Esophagus muscularis mucosa (tissue), 4 donors: ENCODE results near the gene YTHDC2. TPM values are rescaled to one million over a fixed set of nuclear protein-coding genes. Genes with fewer than 3 reads are reported as not detected.

Source experiments
- DNase-seq: peaks from one replicate; pipeline ENCODE4 v3.0.0-alpha.2; 2017; ENCODE audit errors: extremely low spot score
- H3K27ac ChIP-seq, 4 donors: fragments of 200-600 bp; sonication (generic); replicated peaks in 1 of 4; 1 replicate in 3 of 4; 2 replicates in 1 of 4; pipeline ENCODE4 v1.5.1; 2016 to 2019; ENCODE audit warnings: mild to moderate bottlenecking in 1 of 4
- H3K27me3 ChIP-seq, 4 donors: fragments of 200-600 bp; sonication (generic); one replicate each; pipeline versions ENCODE4 v1.5.1 to v1.6.0; 2016 to 2019
- H3K36me3 ChIP-seq, 4 donors: fragments of 200-600 bp; sonication (generic); one replicate each; pipeline ENCODE4 v1.5.1; 2016 to 2019
- H3K4me1 ChIP-seq, 4 donors: fragments of 200-600 bp; sonication (generic); one replicate each; pipeline ENCODE4 v1.5.1; 2016 to 2019
- H3K4me3 ChIP-seq, 4 donors: fragments of 200-600 bp; sonication (generic); 1 replicate in 2 of 4; 2 replicates in 2 of 4; pipeline ENCODE4 v1.5.1; 2016 to 2019; ENCODE audit warnings: mild to moderate bottlenecking in 4 of 4, moderate library complexity in 1 of 4
- H3K9me3 ChIP-seq, 4 donors: fragments of 200-600 bp; sonication (generic); 1 replicate in 3 of 4; 2 replicates in 1 of 4; pipeline ENCODE4 v1.5.1; 2016 to 2019
- CTCF ChIP-seq, 3 experiments: fragments of 200-600 bp in 2 of 3; fragments of 450-650 bp in 1 of 3; sonication (generic) in 2 of 3; IDR thresholded peaks; one replicate each; pipeline ENCODE4 v1.5.1; 2017 to 2019; ENCODE audit warnings: antibody characterized with exemption in 3 of 3, mild to moderate bottlenecking in 2 of 3, moderate library complexity in 1 of 3
- EP300 ChIP-seq: sonication (generic); formaldehyde crosslinking; IDR thresholded peaks from one replicate; pipeline ENCODE4 v1.6.1; 2017; ENCODE audit warnings: antibody characterized with exemption
- POLR2A ChIP-seq: fragments of 450-650 bp; IDR thresholded peaks from one replicate; pipeline ENCODE4 v1.6.1; 2017; ENCODE audit warnings: antibody characterized with exemption, moderate library complexity, mild to moderate bottlenecking, low read depth
- POLR2AphosphoS5 ChIP-seq, 2 donors: sonication (generic); formaldehyde crosslinking; IDR thresholded peaks; one replicate each; pipeline ENCODE4 v1.6.1; 2017; ENCODE audit warnings: antibody characterized with exemption in 2 of 2
- WGBS: methylation state at CpG from one replicate; pipeline ENCODE4 v1.1.5; 2018; 5-methylcytosine and 5-hydroxymethylcytosine counted together
- intact Hi-C: fragments of 100-400 bp; cut with DNase I; formaldehyde crosslinking; loops from one replicate; pipeline ENCODE4 v1.15.1; 2023
- total RNA-seq, 4 donors: library from RNA; depleted of rRNA; stranded (reverse); fragments of >200 nt; gene quantifications; one replicate each; pipeline versions ENCODE4 v1.1.0 to v1.2.1, GENCODE V29; 2016

YTHDC2 gene
- total RNA-seq, 4 donors from 2014 or later = 9.3 to 32.0 (median 15.8) TPM

- Histone ChIP-seq H3K4me3 (no peak overlapping the region), H3K27me3 (peaks cover 0 to 9% (median 0%) of the 10 kb centered on the region in 4 donors), H3K36me3 (no peaks in the 10 kb centered on the region), H3K4me1 (peaks cover 6 to 10% (median 8%) of the 10 kb centered on the region in 4 donors), H3K27ac (no peak overlapping the region), H3K9me3 (peaks cover 0 to 10% (median 7%) of the 10 kb centered on the region in 4 donors)
- 94% methylated on average over 1 of the region's 1 CpG for WGBS
- no peak for DNase-seq
- intact Hi-C loops = no loop called here
- no peak for TF ChIP-seq EP300
- no peak for TF ChIP-seq CTCF (IDR thresholded peaks at IDR 0.05)
- no peak for TF ChIP-seq POLR2A
- no peak for TF ChIP-seq POLR2AphosphoS5 (IDR thresholded peaks at IDR 0.05)
Measured at GRCh38 chr5:113493446-113493845, 20.0 kb upstream of the YTHDC2 start.

GRCh38 chr5:113495422-113495841, 18.1 kb upstream of the YTHDC2 start:
- peaks cover 0 to 7% (median 0%) of the 10 kb centered on the region in 4 donors for H3K27me3 ChIP-seq
- no peak overlapping the region for H3K27ac ChIP-seq
- peaks cover 0 to 7% (median 3%) of the 10 kb centered on the region in 4 donors for H3K9me3 ChIP-seq
- no peaks in the 10 kb centered on the region for H3K4me1 ChIP-seq
- intact Hi-C loops = no loop called here
- H3K4me3 ChIP-seq = no peak overlapping the region
- no peaks in the 10 kb centered on the region for H3K36me3 ChIP-seq
- TF ChIP-seq EP300 (no peak), POLR2A (no peak), CTCF (IDR thresholded peaks at IDR 0.05) (no peak), POLR2AphosphoS5 (IDR thresholded peaks at IDR 0.05) (no peak)
- no peak for DNase-seq
- 75% methylated on average over 1 of the region's 1 CpG for WGBS

GRCh38 chr5:113502073-113502472, 11.4 kb upstream of the YTHDC2 start:
- no peak for TF ChIP-seq POLR2AphosphoS5 (IDR thresholded peaks at IDR 0.05)
- TF ChIP-seq CTCF (IDR thresholded peaks at IDR 0.05) = no peak
- no peak for TF ChIP-seq POLR2A
- TF ChIP-seq EP300 = no peak
- Histone ChIP-seq H3K36me3 (no peaks in the 10 kb centered on the region), H3K4me1 (no peaks in the 10 kb centered on the region), H3K27ac (no peak overlapping the region), H3K27me3 (peaks cover 0 to 9% (median 0%) of the 10 kb centered on the region in 4 donors), H3K9me3 (no peaks in the 10 kb centered on the region), H3K4me3 (no peak overlapping the region)
- intact Hi-C loops = no loop called here
- WGBS = 100% methylated on average over 2 of the region's 3 CpGs
- no peak for DNase-seq

GRCh38 chr5:113503146-113503545, 10.3 kb upstream of the YTHDC2 start:
- H3K27ac ChIP-seq = no peak overlapping the region
- no peak for DNase-seq
- TF ChIP-seq CTCF (IDR thresholded peaks at IDR 0.05) (no peak), POLR2A (no peak), POLR2AphosphoS5 (IDR thresholded peaks at IDR 0.05) (no peak), EP300 (no peak)
- 80% methylated on average over 1 of the region's 1 CpG for WGBS
- intact Hi-C loops = no loop called here
- no peaks in the 10 kb centered on the region for H3K36me3 ChIP-seq
- no peak overlapping the region for H3K4me3 ChIP-seq
- H3K4me1 ChIP-seq = no peaks in the 10 kb centered on the region
- H3K9me3 ChIP-seq = no peaks in the 10 kb centered on the region
- peaks cover 0 to 10% (median 0%) of the 10 kb centered on the region in 4 donors for H3K27me3 ChIP-seq

- TF ChIP-seq EP300 (no peak), POLR2AphosphoS5 (IDR thresholded peaks at IDR 0.05) (no peak), POLR2A (no peak), CTCF (IDR thresholded peaks at IDR 0.05) (no peak)
- Histone ChIP-seq H3K9me3 (no peaks in the 10 kb centered on the region), H3K27ac (no peak overlapping the region), H3K36me3 (no peaks in the 10 kb centered on the region), H3K27me3 (peaks cover 0 to 15% (median 0%) of the 10 kb centered on the region in 4 donors), H3K4me1 (no peaks in the 10 kb centered on the region), H3K4me3 (no peak overlapping the region)
- intact Hi-C loops = no loop called here
- DNase-seq = no peak
- WGBS = 85% methylated on average over 5 of the region's 5 CpGs
Measured at GRCh38 chr5:113505181-113505580, 8.3 kb upstream of the YTHDC2 start.
